ENCODE data around the gene STARD9.

- no peak for TF ChIP-seq CTCF (IDR thresholded peaks at IDR 0.05)
- no peak for TF ChIP-seq POLR2A (IDR thresholded peaks at IDR 0.05)
Measured at GRCh38 chr15:42693496-42693895, 118.1 kb downstream of the STARD9 start.

Data from uterus (tissue), 2 donors.